Colonic mucosa (tissue), 4 donors: ENCODE data around the gene ADARB2. TPM values are rescaled to one million over a fixed set of nuclear protein-coding genes. Genes with fewer than 3 reads are reported as not detected.

Experiments used
- DNase-seq: peaks from one replicate; pipeline ENCODE4 v3.0.0-alpha.2; 2020
- H3K27ac ChIP-seq: fragments of 200-600 bp; one replicate; pipeline ENCODE4 v1.8.0; 2021
- H3K27me3 ChIP-seq: fragments of 200-600 bp; one replicate; pipeline ENCODE4 v1.8.0; 2021
- H3K36me3 ChIP-seq: fragments of 200-600 bp; one replicate; pipeline ENCODE4 v1.8.0; 2021
- H3K4me1 ChIP-seq: fragments of 200-600 bp; one replicate; pipeline ENCODE4 v1.8.0; 2021; ENCODE audit warnings: mild to moderate bottlenecking
- H3K4me3 ChIP-seq: fragments of 200-600 bp; one replicate; pipeline ENCODE4 v1.8.0; 2021
- H3K9ac ChIP-seq, 2 donors: one replicate each; pipeline ENCODE4 v1.7.0; 2013; ENCODE audit warnings: control low read depth in 2 of 2, low read depth in 2 of 2, low read length in 2 of 2
- H3K9me3 ChIP-seq: fragments of 200-600 bp; one replicate; pipeline ENCODE4 v1.8.0; 2021
- intact Hi-C: fragments of 100-400 bp; cut with DNase I; formaldehyde crosslinking; loops from one replicate; pipeline ENCODE4 v1.14.1; 2022
- total RNA-seq, 2 donors: library from RNA; stranded (reverse); fragmentation: NEBNext Ultra II Directional in 1 of 2; extraction: Animal tissue kit (Norgen Biotek cat#: 25700) in 1 of 2; gene quantifications; one replicate each; pipeline ENCODE4 v1.2.1, GENCODE V29; 2021
- TF ChIP-seq, protein P1 (sequence below): fragments of 200-600 bp; IDR thresholded peaks from one replicate; pipeline ENCODE4 v1.8.0; 2022; ENCODE audit warnings: antibody characterized with exemption, mild to moderate bottlenecking
- donor health status: healthy.
- donor health status: DM: no; HTN: no; CAD: no.
- donor health status: DM: no; HTN: no; CAD: no.

Gene ADARB2
- total RNA-seq, 2 donors from 2014 or later: 0.19 TPM; not detected in 1

GRCh38 chr10:1558906-1559305 lies 178.4 kb downstream of the ADARB2 start:
- no peak for DNase-seq
- no peaks in the 10 kb centered on the region for H3K27me3 ChIP-seq
- H3K9me3 ChIP-seq: no peaks in the 10 kb centered on the region
- TF ChIP-seq, protein P1, sequence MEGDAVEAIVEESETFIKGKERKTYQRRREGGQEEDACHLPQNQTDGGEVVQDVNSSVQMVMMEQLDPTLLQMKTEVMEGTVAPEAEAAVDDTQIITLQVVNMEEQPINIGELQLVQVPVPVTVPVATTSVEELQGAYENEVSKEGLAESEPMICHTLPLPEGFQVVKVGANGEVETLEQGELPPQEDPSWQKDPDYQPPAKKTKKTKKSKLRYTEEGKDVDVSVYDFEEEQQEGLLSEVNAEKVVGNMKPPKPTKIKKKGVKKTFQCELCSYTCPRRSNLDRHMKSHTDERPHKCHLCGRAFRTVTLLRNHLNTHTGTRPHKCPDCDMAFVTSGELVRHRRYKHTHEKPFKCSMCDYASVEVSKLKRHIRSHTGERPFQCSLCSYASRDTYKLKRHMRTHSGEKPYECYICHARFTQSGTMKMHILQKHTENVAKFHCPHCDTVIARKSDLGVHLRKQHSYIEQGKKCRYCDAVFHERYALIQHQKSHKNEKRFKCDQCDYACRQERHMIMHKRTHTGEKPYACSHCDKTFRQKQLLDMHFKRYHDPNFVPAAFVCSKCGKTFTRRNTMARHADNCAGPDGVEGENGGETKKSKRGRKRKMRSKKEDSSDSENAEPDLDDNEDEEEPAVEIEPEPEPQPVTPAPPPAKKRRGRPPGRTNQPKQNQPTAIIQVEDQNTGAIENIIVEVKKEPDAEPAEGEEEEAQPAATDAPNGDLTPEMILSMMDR: no peak
- H3K36me3 ChIP-seq: no peaks in the 10 kb centered on the region
- intact Hi-C loops: no loop called here
- no peaks in the 10 kb centered on the region for H3K4me1 ChIP-seq
- H3K4me3 ChIP-seq: no peak overlapping the region
- H3K9ac ChIP-seq: no peak overlapping the region
- H3K27ac ChIP-seq: no peak overlapping the region

DNA sequence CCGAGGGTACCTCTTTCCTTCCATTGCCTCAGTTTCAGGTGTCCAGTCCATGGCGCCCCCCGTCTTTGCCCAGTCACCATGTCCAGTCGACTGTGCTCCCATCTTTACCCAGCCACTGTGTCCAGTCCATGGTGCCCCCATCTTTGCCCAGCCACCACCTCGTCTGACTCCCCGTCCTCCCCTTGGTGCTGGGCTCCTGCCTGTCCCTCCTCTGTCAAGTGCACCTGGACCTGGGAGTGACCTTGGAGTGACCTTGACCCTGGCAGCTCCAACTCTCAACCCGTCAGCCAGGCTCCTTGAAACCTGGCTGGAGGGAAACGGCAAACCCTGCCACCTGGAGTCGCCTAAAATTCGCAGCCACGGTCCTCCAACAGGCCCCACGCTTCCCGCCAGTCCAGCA lies 180.2 kb downstream of the ADARB2 start:
- Histone ChIP-seq H3K9ac (no peak overlapping the region), H3K4me1 (no peaks in the 10 kb centered on the region), H3K27me3 (no peaks in the 10 kb centered on the region), H3K4me3 (no peak overlapping the region), H3K9me3 (no peaks in the 10 kb centered on the region), H3K36me3 (no peaks in the 10 kb centered on the region), H3K27ac (no peak overlapping the region)
- TF ChIP-seq, protein P1: no peak
- DNase-seq: no peak
- intact Hi-C loops: no loop called here

DNA sequence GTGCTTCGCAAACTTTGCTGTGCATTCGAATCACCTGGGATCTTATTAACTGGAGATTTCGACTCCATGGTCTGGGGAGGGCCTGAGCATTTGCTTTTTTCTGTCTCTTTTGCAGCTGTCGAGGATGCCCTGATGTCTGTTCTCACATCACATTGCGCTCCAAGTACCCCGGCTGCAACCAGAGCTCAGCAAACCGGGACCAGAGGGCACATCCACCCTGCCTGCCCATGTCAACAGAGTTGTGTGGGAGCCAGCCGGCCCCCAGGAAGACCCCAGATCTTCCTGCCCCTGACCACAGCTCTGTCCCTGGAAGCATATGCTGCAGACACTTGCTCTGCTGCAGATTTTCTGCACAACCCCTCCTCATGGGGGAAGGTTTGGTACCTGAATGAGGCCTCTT lies 180.8 kb downstream of the ADARB2 start:
- H3K4me3 ChIP-seq: no peak overlapping the region
- H3K9me3 ChIP-seq: no peaks in the 10 kb centered on the region
- H3K36me3 ChIP-seq: no peaks in the 10 kb centered on the region
- TF ChIP-seq, protein P1: no peak
- H3K9ac ChIP-seq: no peak overlapping the region
- no peaks in the 10 kb centered on the region for H3K27me3 ChIP-seq
- H3K27ac ChIP-seq: no peak overlapping the region
- H3K4me1 ChIP-seq: no peaks in the 10 kb centered on the region
- no peak for DNase-seq
- intact Hi-C loops: no loop called here

DNA sequence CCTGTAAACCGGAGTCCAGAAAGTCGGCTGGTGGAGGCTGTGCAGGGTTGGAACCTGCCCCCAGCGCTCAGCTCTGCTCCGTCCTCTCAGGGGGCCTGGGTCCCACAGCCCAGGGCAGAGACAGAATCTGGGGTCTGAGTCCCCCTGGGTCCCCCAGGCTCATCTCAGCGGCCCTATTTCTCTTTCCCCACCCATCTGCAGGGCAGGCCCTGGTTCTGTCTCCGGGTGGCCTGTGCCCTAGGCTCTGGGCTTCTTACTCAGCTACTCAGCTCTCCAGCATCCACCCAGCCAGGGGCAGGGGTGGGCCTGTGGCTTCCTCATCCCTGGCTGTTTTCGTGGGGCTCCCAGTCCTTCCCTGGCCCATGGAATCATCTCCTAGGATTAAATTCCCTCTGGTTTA lies 183.4 kb downstream of the ADARB2 start:
- intact Hi-C loops: no loop called here
- TF ChIP-seq, protein P1: no peak
- Histone ChIP-seq H3K36me3 (no peaks in the 10 kb centered on the region), H3K9me3 (no peaks in the 10 kb centered on the region), H3K27ac (no peak overlapping the region), H3K4me3 (no peak overlapping the region), H3K4me1 (no peaks in the 10 kb centered on the region), H3K27me3 (no peaks in the 10 kb centered on the region), H3K9ac (no peak overlapping the region)
- no peak for DNase-seq

- Histone ChIP-seq H3K36me3 (no peaks in the 10 kb centered on the region), H3K4me1 (no peaks in the 10 kb centered on the region), H3K4me3 (no peak overlapping the region), H3K9me3 (no peaks in the 10 kb centered on the region), H3K9ac (no peak overlapping the region), H3K27ac (no peak overlapping the region), H3K27me3 (no peaks in the 10 kb centered on the region)
- TF ChIP-seq, protein P1: no peak
- intact Hi-C loops: no loop called here
- no peak for DNase-seq
Measured at GRCh38 chr10:1552881-1553670, 184.2 kb downstream of the ADARB2 start.
